Tibial nerve (tissue), 4 donors: Measurements from ENCODE around the gene GPRC5B. TPM values are rescaled to one million over a fixed set of nuclear protein-coding genes. Genes with fewer than 3 reads are reported as not detected.

Experiments used
- DNase-seq, 2 donors: peaks; one replicate each; pipeline ENCODE4 v3.0.0-alpha.2; 2019; ENCODE audit warnings: low spot score in 2 of 2
- H3K27ac ChIP-seq, 4 donors: fragments of 200-600 bp; sonication (generic) in 3 of 4; one replicate each; pipeline ENCODE4 v1.5.1; 2017 to 2019; ENCODE audit warnings: mild to moderate bottlenecking in 1 of 4
- H3K27me3 ChIP-seq, 2 donors: fragments of 200-600 bp; sonication (generic) in 1 of 2; one replicate each; pipeline versions ENCODE4 v1.5.1 to v1.6.0; 2017 to 2019
- H3K36me3 ChIP-seq, 3 donors: fragments of 200-600 bp; sonication (generic); one replicate each; pipeline ENCODE4 v1.5.1; 2018 to 2019
- H3K4me1 ChIP-seq, 4 donors: fragments of 200-600 bp; sonication (generic) in 3 of 4; one replicate each; pipeline ENCODE4 v1.5.1; 2017 to 2019
- H3K4me3 ChIP-seq, 4 donors: fragments of 200-600 bp; sonication (generic) in 3 of 4; one replicate each; pipeline ENCODE4 v1.5.1; 2017 to 2019; ENCODE audit warnings: mild to moderate bottlenecking in 1 of 4, moderate library complexity in 1 of 4
- H3K9me3 ChIP-seq, 4 donors: fragments of 200-600 bp; sonication (generic) in 3 of 4; one replicate each; pipeline ENCODE4 v1.5.1; 2017 to 2019
- EP300 ChIP-seq, 2 donors: sonication (generic); formaldehyde crosslinking; IDR thresholded peaks; one replicate each; pipeline ENCODE4 v1.6.1; 2017; ENCODE audit warnings: antibody characterized with exemption in 2 of 2, mild to moderate bottlenecking in 1 of 2
- POLR2A ChIP-seq, 2 donors: fragments of 450-650 bp; IDR thresholded peaks; one replicate each; pipeline ENCODE4 v1.6.1; 2017; ENCODE audit warnings: antibody characterized with exemption in 2 of 2, mild to moderate bottlenecking in 2 of 2, moderate library complexity in 2 of 2
- WGBS, 2 donors: methylation state at CpG; one replicate each; pipeline ENCODE4 v1.1.5; 2018; 5-methylcytosine and 5-hydroxymethylcytosine counted together
- total RNA-seq, 4 donors: library from RNA; depleted of rRNA; stranded (reverse); fragments of >200 nt; gene quantifications; one replicate each; pipeline ENCODE4 v1.1.0, GENCODE V29; 2016
- TF ChIP-seq, protein P1 (sequence below), 5 experiments: fragments of 200-600 bp in 3 of 5; fragments of 450-650 bp in 2 of 5; sonication (generic) in 3 of 5; IDR thresholded peaks; one replicate each; pipeline ENCODE4 v1.5.1; 2016 to 2019; ENCODE audit warnings: antibody characterized with exemption in 5 of 5, mild to moderate bottlenecking in 3 of 5, moderate library complexity in 2 of 5

GPRC5B gene
- total RNA-seq, 4 donors from 2014 or later, result 68.4 to 116 (median 101) TPM

DNA sequence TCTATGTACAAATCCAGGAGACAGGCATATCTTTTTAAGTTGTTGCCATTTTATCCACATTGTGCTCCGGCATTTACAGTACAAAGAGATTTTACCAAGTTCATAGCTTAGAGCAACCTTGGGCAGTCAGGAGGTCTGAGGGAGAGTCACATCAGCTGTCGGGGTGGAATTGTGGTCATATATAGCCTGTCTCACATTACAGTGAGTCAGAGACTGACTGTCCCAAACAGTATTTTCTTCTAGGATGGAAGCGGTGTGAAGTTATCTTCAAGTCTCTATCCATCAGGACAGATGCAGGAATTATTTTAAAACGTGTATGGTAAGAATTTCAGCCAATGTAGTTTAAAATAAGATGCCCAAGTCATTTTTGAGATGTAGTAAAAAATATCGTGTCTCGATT lies 53.0 kb downstream of the GPRC5B start:
- H3K4me1 ChIP-seq, result no peaks in the 10 kb centered on the region
- no peaks in the 10 kb centered on the region for H3K9me3 ChIP-seq
- H3K27ac ChIP-seq, result no peak overlapping the region
- H3K4me3 ChIP-seq, result no peak overlapping the region
- no peaks in the 10 kb centered on the region for H3K27me3 ChIP-seq
- no peak for DNase-seq
- TF ChIP-seq EP300 (IDR thresholded peaks at IDR 0.05) (no peak), POLR2A (IDR thresholded peaks at IDR 0.05) (no peak)
- TF ChIP-seq, protein P1, sequence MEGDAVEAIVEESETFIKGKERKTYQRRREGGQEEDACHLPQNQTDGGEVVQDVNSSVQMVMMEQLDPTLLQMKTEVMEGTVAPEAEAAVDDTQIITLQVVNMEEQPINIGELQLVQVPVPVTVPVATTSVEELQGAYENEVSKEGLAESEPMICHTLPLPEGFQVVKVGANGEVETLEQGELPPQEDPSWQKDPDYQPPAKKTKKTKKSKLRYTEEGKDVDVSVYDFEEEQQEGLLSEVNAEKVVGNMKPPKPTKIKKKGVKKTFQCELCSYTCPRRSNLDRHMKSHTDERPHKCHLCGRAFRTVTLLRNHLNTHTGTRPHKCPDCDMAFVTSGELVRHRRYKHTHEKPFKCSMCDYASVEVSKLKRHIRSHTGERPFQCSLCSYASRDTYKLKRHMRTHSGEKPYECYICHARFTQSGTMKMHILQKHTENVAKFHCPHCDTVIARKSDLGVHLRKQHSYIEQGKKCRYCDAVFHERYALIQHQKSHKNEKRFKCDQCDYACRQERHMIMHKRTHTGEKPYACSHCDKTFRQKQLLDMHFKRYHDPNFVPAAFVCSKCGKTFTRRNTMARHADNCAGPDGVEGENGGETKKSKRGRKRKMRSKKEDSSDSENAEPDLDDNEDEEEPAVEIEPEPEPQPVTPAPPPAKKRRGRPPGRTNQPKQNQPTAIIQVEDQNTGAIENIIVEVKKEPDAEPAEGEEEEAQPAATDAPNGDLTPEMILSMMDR (IDR thresholded peaks at IDR 0.05), result no peak
- peaks cover 0 to 20% (median 0%) of the 10 kb centered on the region in 3 donors for H3K36me3 ChIP-seq
- WGBS, 2 donors, result 77% methylated on average over 6 of the region's 6 CpGs

DNA sequence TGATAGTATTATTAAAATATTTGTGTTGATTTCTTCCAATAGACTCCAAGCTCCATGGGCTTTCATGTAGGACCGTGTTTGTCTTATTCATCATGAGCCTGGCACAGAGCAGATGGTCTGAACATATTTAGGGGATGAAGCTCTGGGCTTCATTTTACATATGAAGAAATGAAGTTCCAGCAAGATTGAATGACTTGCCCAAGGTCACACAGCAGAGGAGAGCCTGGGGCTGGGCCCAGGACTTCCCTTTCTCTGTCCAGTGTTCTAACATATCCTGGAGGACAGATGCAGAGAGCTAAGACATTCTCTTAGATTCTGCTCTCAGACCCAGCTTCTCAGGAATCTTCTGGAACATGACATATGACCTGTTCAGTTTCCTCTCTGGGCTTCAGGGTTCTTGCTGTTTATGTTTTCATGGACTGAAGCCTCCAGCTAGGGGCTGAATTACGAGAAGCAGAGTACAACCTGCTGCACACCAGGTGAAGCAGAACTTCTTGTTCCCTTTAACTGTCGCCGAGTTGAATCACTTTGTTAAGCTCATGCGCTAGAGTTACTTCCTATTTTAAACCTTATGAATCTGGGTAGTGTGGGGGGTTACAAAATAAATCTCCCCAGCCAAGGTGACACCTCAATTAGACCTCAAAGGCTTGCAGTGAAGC lies 53.6 kb downstream of the GPRC5B start:
- WGBS, 2 donors, result 74 to 89% methylated on average over 5 of the region's 5 CpGs
- H3K9me3 ChIP-seq, result no peaks in the 10 kb centered on the region
- H3K27ac ChIP-seq, result no peak overlapping the region
- TF ChIP-seq EP300 (IDR thresholded peaks at IDR 0.05) (no peak), POLR2A (IDR thresholded peaks at IDR 0.05) (no peak)
- TF ChIP-seq, protein P1 (IDR thresholded peaks at IDR 0.05), result no peak
- peaks cover 0 to 20% (median 0%) of the 10 kb centered on the region in 3 donors for H3K36me3 ChIP-seq
- DNase-seq, result no peak
- no peaks in the 10 kb centered on the region for H3K27me3 ChIP-seq
- H3K4me3 ChIP-seq, result no peak overlapping the region
- no peaks in the 10 kb centered on the region for H3K4me1 ChIP-seq

DNA sequence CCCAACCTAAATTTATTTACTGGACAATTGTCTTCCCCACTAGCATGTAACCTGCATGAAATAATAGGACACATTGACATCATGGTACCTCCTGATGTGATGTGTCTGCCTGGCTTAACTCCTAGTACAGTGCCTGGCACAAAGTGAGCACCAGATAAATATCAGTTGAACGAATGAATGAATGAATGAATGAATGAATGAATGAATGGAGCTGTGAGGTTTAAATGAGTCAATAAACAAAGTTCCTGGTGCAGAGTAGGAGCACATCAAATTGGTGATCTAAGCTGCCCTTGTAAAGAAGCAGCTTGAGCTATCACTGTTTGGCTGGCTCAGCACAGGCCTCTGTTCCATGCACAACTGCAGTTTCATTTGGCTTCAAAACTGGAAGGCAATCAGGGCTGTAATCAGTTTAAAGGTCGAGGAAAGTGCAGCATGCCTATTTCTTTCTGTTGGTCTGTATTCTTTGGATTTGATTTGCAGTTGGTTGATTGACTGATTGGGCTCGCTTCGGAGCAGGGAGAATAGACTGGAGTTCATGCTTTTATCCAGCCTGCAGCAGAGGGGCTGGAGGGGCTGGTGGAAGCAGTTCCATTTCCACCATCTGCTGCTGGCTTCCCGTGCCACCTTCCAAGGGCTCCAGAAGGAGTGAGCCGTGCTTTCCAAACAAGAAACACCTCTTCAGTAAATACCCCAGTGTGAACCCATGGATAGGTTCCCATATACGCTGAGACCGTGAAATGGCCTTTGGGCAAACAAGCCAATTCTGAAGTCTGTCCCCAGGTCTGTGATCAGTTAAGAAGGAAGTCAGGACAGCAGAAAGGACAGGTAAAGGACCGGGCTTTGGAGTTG lies 54.6 kb downstream of the GPRC5B start:
- DNase-seq, result no peak
- no peak overlapping the region for H3K4me3 ChIP-seq
- H3K27me3 ChIP-seq, result no peaks in the 10 kb centered on the region
- no peak overlapping the region for H3K27ac ChIP-seq
- no peak for TF ChIP-seq EP300 (IDR thresholded peaks at IDR 0.05)
- TF ChIP-seq POLR2A (IDR thresholded peaks at IDR 0.05), result no peak
- TF ChIP-seq, protein P1 (IDR thresholded peaks at IDR 0.05), result no peak
- H3K9me3 ChIP-seq, result no peaks in the 10 kb centered on the region
- peaks cover 0 to 20% (median 0%) of the 10 kb centered on the region in 3 donors for H3K36me3 ChIP-seq
- no peaks in the 10 kb centered on the region for H3K4me1 ChIP-seq
- WGBS, 2 donors, result 82 to 87% methylated on average over 9 of the region's 9 CpGs

DNA sequence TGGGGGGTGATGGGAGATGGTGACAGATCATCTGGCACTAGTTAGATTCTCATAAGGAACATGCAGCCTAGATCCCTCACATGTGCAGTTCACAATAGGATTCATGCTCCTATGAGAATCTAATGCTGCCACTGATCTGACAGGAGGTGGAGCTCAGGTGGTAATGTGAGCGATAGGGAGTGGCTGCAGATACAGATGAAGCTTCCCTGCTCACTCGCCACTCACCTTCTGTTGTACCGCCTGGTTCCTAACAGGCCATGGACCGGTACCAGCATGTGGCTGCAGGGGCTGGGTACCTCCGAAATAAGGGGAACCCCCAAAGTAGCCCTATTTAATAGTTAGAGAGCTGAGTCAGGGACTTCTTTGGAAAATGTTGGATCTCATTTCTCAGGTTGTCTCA lies 60.4 kb downstream of the GPRC5B start:
- no peak overlapping the region for H3K4me3 ChIP-seq
- TF ChIP-seq POLR2A (IDR thresholded peaks at IDR 0.05), result no peak
- no peak for TF ChIP-seq EP300 (IDR thresholded peaks at IDR 0.05)
- TF ChIP-seq, protein P1 (IDR thresholded peaks at IDR 0.05), result no peak
- H3K9me3 ChIP-seq, result no peaks in the 10 kb centered on the region
- H3K27ac ChIP-seq, result no peak overlapping the region
- 96 to 98% methylated on average over 5 of the region's 5 CpGs for WGBS, 2 donors
- H3K36me3 ChIP-seq, result peaks cover 0 to 17% (median 0%) of the 10 kb centered on the region in 3 donors
- H3K27me3 ChIP-seq, result no peaks in the 10 kb centered on the region
- DNase-seq, result no peak
- no peaks in the 10 kb centered on the region for H3K4me1 ChIP-seq

DNA sequence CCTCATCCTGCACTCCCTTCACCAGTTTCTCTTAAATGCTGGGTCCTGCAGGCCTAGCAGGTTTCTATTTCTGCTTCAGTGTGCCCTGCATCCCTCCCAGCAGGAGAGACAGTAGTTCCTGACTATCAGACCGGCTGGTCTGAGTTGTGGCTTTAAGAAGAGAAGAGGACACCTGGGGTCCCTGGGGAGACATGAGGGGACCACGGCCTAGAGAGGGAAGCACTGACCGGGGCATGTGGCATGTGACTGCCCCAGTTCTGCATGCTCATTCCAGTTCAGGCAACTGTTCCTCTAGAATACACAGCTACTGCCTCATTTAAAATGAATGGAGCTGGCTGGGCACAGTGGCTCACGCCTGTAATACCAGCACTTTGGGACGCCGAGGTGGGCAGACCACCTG lies 61.3 kb downstream of the GPRC5B start:
- TF ChIP-seq POLR2A (IDR thresholded peaks at IDR 0.05) (no peak), EP300 (IDR thresholded peaks at IDR 0.05) (no peak)
- TF ChIP-seq, protein P1 (IDR thresholded peaks at IDR 0.05), result no peak

More for the DNA sequence above, 61.3 kb downstream of the GPRC5B start:
- DNase-seq, result no peak
- H3K27ac ChIP-seq, result no peak overlapping the region
- no peaks in the 10 kb centered on the region for H3K27me3 ChIP-seq
- peaks cover 0 to 15% (median 0%) of the 10 kb centered on the region in 3 donors for H3K36me3 ChIP-seq
- H3K4me1 ChIP-seq, result no peaks in the 10 kb centered on the region
- H3K4me3 ChIP-seq, result no peak overlapping the region
- H3K9me3 ChIP-seq, result no peaks in the 10 kb centered on the region
- 91 to 94% methylated on average over 6 of the region's 6 CpGs for WGBS, 2 donors
